ENCODE data around the gene BCL11B.
"Not testable (repeated sequence)": the region's sequence is repeated elsewhere in the genome, so short reads cannot be mapped to it uniquely, and the experiment has no call there.

BCL11B gene

DNA sequence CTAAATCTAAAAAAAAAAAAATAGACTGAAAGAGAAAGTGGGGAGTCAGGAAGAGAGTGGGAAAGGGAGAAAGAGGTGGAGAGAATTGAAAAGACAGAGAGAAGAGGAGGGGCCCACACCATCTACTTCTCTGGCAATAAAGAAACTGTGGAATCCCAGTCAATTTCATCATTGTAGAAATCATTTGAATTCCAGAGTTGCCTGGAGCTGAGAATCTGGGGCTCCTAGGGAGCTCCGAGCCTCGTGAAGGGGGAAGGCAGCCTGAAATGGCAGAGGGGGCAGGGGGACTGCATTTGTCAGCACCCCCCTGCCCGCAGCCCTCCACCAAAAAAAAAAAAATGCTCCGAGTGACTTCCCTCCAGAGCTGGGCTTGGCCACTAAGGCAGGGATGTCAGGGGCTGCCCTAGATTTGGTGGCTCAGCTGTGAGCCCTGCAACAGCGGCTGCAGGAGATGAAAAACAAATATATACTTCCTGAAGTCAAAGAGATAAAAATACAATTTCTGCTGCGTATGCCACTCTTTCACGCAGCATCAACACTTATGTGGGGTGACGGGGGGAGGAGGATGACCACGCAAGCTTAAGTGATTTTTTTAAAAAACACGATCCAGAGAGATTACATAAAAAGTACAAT is 80.5 kb downstream of the BCL11B start:
- H3K4me3 ChIP-seq (ENCODE audit: control insufficient read depth in 1 of 7, extremely low read depth in 1 of 7, insufficient read depth in 4 of 7, low read depth in 2 of 7, low read length in 6 of 7), result peak overlapping the region in 2 of 7 experiments; percentile 55 to 60
- POLR2A ChIA-PET, result no interaction called here

DNA sequence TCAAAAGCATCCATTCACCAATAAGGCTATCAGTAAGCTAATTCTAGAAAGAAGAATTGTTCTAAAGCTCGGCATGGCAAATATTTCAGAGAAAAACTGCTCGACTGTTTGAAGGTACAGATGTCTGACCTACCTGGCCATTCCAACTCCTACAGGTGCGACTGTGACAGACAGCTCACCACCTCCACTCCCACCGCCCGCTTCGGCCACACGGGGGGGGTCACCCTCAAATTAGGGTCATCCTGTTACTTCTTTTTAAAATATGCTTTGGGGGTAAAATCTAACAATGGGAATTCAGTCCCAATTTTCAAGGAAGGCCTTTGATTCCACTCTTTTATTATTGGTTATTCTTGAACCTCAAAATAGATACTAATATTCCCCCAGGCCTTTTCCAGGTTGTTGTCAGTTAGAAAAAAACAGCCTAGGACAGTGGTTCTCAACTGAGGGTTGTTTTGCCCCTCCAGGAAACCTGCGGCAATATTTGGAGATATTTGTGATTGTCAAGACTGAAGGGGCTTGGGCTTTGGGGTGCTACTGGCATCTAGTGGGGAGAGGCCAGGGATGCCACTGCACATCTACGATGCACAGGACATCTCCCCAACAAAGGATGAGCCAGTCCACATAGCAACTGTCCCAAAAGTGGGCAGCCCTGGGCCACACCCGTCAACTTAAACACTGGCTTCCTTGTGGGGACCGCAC is 81.2 kb downstream of the BCL11B start:
- CTCF ChIA-PET, result no interaction called here
- peaks cover 0 to 38% (median 6%) of the 10 kb centered on the region in 5 experiments for H3K27me3 ChIP-seq (replicated peaks in 2 of 5; ENCODE audit: control insufficient read depth in 4 of 5, insufficient read depth in 5 of 5, low read length in 4 of 5)
- no peaks in the 10 kb centered on the region for H3K9me3 ChIP-seq (ENCODE audit: control extremely low read depth in 1 of 5, control insufficient read depth in 4 of 5, insufficient read depth in 2 of 5, low read depth in 1 of 5, low read length in 4 of 5)
- WGBS (ENCODE audit: insufficient coverage), result 85% methylated on average over 7 of the region's 11 CpGs
- H3K4me3 ChIP-seq (ENCODE audit: control insufficient read depth in 1 of 7, extremely low read depth in 1 of 7, insufficient read depth in 4 of 7, low read depth in 2 of 7, low read length in 6 of 7), result no peak overlapping the region
- H3K27ac ChIP-seq (ENCODE audit: insufficient read depth in 1 of 2, low read depth in 1 of 2, low read length in 2 of 2, poor library complexity in 1 of 2, severe bottlenecking in 2 of 2), result no peak overlapping the region
- POLR2A ChIA-PET, result no interaction called here
- H3K4me1 ChIP-seq (ENCODE audit: control extremely low read depth in 1 of 4, control insufficient read depth in 4 of 4, insufficient read depth in 4 of 4, low read length in 3 of 4), result no peaks in the 10 kb centered on the region
- H3K36me3 ChIP-seq (ENCODE audit: control insufficient read depth in 4 of 4, insufficient read depth in 4 of 4, low read length in 3 of 4), result no peaks in the 10 kb centered on the region
- no peak for DNase-seq

More for the DNA sequence above, 80.5 kb downstream of the BCL11B start:
- H3K27me3 ChIP-seq (replicated peaks in 2 of 5; ENCODE audit: control insufficient read depth in 4 of 5, insufficient read depth in 5 of 5, low read length in 4 of 5), result peaks cover 0 to 36% (median 6%) of the 10 kb centered on the region in 5 experiments
- H3K36me3 ChIP-seq (ENCODE audit: control insufficient read depth in 4 of 4, insufficient read depth in 4 of 4, low read length in 3 of 4), result no peaks in the 10 kb centered on the region
- no peak overlapping the region for H3K27ac ChIP-seq (ENCODE audit: insufficient read depth in 1 of 2, low read depth in 1 of 2, low read length in 2 of 2, poor library complexity in 1 of 2, severe bottlenecking in 2 of 2)
- no peaks in the 10 kb centered on the region for H3K9me3 ChIP-seq (ENCODE audit: control extremely low read depth in 1 of 5, control insufficient read depth in 4 of 5, insufficient read depth in 2 of 5, low read depth in 1 of 5, low read length in 4 of 5)
- CTCF ChIA-PET, result no interaction called here
- WGBS (ENCODE audit: insufficient coverage), result 51% methylated on average over 8 of the region's 10 CpGs
- no peaks in the 10 kb centered on the region for H3K4me1 ChIP-seq (ENCODE audit: control extremely low read depth in 1 of 4, control insufficient read depth in 4 of 4, insufficient read depth in 4 of 4, low read length in 3 of 4)
- DNase-seq, result peak in 2 of 3 donors; percentile 4 to 10

DNA sequence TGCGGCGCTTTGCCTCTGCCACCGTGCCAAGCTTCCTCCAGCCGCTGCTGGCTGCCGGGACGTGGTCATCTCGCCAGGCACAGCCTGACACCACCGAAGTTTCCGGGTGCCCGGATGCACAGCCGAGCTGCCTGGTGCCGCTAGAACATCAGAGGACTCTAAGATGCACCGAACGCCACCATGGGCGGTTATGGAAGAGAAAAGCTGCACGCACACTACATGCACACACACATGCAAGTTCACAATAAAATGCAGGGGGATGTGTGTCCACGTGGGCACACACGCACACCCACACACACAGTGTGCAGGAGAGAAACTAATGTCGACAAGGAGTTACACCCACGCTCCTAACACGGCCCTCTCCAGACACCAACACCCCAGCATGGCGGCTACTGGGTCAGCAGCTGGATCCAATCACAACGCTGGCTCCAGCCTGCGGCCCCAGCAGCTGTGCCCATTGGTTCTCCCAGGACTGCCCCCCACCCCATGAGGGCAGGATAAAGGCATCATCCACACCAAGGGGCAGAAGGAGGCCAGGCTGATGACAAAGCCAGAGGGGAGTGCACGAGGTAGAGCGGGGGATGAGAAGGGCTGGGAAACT is 82.7 kb downstream of the BCL11B start:
- CTCF ChIA-PET, result no interaction called here
- Histone ChIP-seq H3K4me1 (ENCODE audit: control extremely low read depth in 1 of 4, control insufficient read depth in 4 of 4, insufficient read depth in 4 of 4, low read length in 3 of 4) (no peaks in the 10 kb centered on the region), H3K27ac (ENCODE audit: insufficient read depth in 1 of 2, low read depth in 1 of 2, low read length in 2 of 2, poor library complexity in 1 of 2, severe bottlenecking in 2 of 2) (no peak overlapping the region), H3K4me3 (ENCODE audit: control insufficient read depth in 1 of 7, extremely low read depth in 1 of 7, insufficient read depth in 4 of 7, low read depth in 2 of 7, low read length in 6 of 7) (no peak overlapping the region), H3K36me3 (ENCODE audit: control insufficient read depth in 4 of 4, insufficient read depth in 4 of 4, low read length in 3 of 4) (no peaks in the 10 kb centered on the region), H3K9me3 (ENCODE audit: control extremely low read depth in 1 of 5, control insufficient read depth in 4 of 5, insufficient read depth in 2 of 5, low read depth in 1 of 5, low read length in 4 of 5) (no peaks in the 10 kb centered on the region), H3K27me3 (replicated peaks in 2 of 5; ENCODE audit: control insufficient read depth in 4 of 5, insufficient read depth in 5 of 5, low read length in 4 of 5) (peaks cover 0 to 39% (median 6%) of the 10 kb centered on the region in 5 experiments)
- no peak for DNase-seq
- WGBS (ENCODE audit: insufficient coverage), result 95% methylated on average over 20 of the region's 26 CpGs
- POLR2A ChIA-PET, result no interaction called here

DNA sequence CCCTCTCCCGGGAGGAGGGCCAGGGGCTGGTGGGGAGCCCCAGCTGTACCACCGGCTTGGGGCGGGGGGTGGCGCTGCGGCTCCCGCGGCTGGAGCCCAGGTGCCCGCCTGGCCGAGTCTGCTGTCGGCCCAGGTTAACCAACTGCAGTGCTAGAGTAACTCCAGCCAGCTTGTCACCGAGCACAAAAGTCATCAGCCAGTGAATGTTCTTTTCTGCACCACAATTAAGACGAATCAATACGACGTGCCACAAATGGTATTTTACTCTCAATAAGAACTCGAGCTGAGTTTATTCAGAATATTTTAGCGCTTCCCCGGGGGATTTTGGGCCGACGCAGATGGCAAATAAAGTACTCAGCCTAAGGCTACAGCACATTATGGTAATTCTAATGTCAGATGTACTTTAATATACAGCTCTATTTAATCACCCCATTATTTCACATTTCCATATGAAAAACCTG is 83.2 kb downstream of the BCL11B start:
- 43% methylated on average over 18 of the region's 19 CpGs for WGBS (ENCODE audit: insufficient coverage)
- POLR2A ChIA-PET, result no interaction called here
- no peak overlapping the region for H3K4me3 ChIP-seq (ENCODE audit: control insufficient read depth in 1 of 7, extremely low read depth in 1 of 7, insufficient read depth in 4 of 7, low read depth in 2 of 7, low read length in 6 of 7)
- no peaks in the 10 kb centered on the region for H3K9me3 ChIP-seq (ENCODE audit: control extremely low read depth in 1 of 5, control insufficient read depth in 4 of 5, insufficient read depth in 2 of 5, low read depth in 1 of 5, low read length in 4 of 5)
- DNase-seq, result no peak
- H3K27me3 ChIP-seq (replicated peaks in 2 of 5; ENCODE audit: control insufficient read depth in 4 of 5, insufficient read depth in 5 of 5, low read length in 4 of 5), result peaks cover 0 to 42% (median 6%) of the 10 kb centered on the region in 5 experiments
- no peaks in the 10 kb centered on the region for H3K4me1 ChIP-seq (ENCODE audit: control extremely low read depth in 1 of 4, control insufficient read depth in 4 of 4, insufficient read depth in 4 of 4, low read length in 3 of 4)
- H3K27ac ChIP-seq (ENCODE audit: insufficient read depth in 1 of 2, low read depth in 1 of 2, low read length in 2 of 2, poor library complexity in 1 of 2, severe bottlenecking in 2 of 2), result no peak overlapping the region
- CTCF ChIA-PET, result no interaction called here
- H3K36me3 ChIP-seq (ENCODE audit: control insufficient read depth in 4 of 4, insufficient read depth in 4 of 4, low read length in 3 of 4), result no peaks in the 10 kb centered on the region

DNA sequence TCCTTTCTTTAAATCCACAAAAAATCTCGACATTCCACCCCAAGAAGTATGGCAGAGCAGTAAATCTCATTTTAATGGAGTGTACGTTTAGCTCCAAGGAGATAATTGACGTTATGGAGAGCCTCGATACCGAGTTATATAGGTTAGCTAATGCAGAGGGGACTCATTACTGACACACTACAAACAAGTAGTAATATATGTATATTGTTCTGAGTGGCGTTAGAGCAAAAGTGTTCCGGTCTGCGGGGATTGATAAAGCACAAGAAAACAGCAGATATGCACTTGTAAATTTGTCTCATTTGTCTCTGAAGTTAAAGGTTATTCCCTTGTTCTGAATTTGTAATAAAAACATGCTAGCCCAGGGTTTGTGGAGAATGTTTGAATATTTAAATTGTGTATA is 84.1 kb downstream of the BCL11B start:
- ChIA-PET CTCF (no interaction called here), POLR2A (no interaction called here)
- Histone ChIP-seq H3K4me1 (ENCODE audit: control extremely low read depth in 1 of 4, control insufficient read depth in 4 of 4, insufficient read depth in 4 of 4, low read length in 3 of 4) (no peaks in the 10 kb centered on the region), H3K27ac (ENCODE audit: insufficient read depth in 1 of 2, low read depth in 1 of 2, low read length in 2 of 2, poor library complexity in 1 of 2, severe bottlenecking in 2 of 2) (no peak overlapping the region), H3K36me3 (ENCODE audit: control insufficient read depth in 4 of 4, insufficient read depth in 4 of 4, low read length in 3 of 4) (no peaks in the 10 kb centered on the region), H3K9me3 (ENCODE audit: control extremely low read depth in 1 of 5, control insufficient read depth in 4 of 5, insufficient read depth in 2 of 5, low read depth in 1 of 5, low read length in 4 of 5) (no peaks in the 10 kb centered on the region), H3K4me3 (ENCODE audit: control insufficient read depth in 1 of 7, extremely low read depth in 1 of 7, insufficient read depth in 4 of 7, low read depth in 2 of 7, low read length in 6 of 7) (no peak overlapping the region), H3K27me3 (replicated peaks in 2 of 5; ENCODE audit: control insufficient read depth in 4 of 5, insufficient read depth in 5 of 5, low read length in 4 of 5) (peaks cover 0 to 44% (median 5%) of the 10 kb centered on the region in 5 experiments)
- WGBS (ENCODE audit: insufficient coverage), result 100% methylated on average over 2 of the region's 8 CpGs
- no peak for DNase-seq

DNA sequence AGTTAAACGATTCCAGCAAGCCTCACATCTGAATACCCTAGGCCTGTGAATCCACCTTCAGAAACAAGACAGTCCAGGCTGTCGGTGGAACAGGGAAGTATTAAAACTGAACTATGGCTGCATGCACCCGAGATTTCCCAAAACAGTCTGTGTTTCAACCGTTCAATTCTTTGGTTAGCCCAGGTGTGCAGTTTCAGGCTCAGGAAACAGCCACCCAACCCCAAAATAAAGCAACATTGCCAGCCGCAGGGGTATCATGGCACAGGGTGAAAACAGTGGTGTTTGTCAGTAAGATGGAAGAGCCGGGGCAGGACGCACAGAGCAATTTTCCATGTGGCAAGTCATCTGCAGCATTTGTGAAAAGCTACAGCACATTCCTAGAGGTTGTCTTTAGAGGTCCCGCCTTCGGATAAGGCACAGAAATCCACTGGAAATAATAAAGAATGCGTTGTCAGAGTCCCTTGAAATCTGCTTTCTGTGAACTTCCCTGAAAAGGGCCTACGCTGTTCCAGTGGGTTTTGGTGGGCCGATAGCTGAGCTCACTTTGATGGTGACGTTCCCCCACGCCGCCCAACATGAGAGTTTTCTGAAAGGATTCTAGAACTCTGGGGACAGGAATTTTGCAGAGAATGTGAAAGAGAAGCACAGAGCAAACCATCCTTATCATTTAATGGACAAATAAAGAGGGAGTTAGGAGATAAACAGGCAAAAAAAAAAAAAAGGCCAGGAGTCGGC is 84.9 kb downstream of the BCL11B start:
- H3K27me3 ChIP-seq (replicated peaks in 2 of 5; ENCODE audit: control insufficient read depth in 4 of 5, insufficient read depth in 5 of 5, low read length in 4 of 5), result peaks cover 0 to 40% (median 4%) of the 10 kb centered on the region in 5 experiments
- CTCF ChIA-PET, result no interaction called here
- H3K9me3 ChIP-seq (ENCODE audit: control extremely low read depth in 1 of 5, control insufficient read depth in 4 of 5, insufficient read depth in 2 of 5, low read depth in 1 of 5, low read length in 4 of 5), result no peaks in the 10 kb centered on the region
- POLR2A ChIA-PET, result no interaction called here
- H3K4me3 ChIP-seq (ENCODE audit: control insufficient read depth in 1 of 7, extremely low read depth in 1 of 7, insufficient read depth in 4 of 7, low read depth in 2 of 7, low read length in 6 of 7), result no peak overlapping the region
- no peak for DNase-seq
- H3K36me3 ChIP-seq (ENCODE audit: control insufficient read depth in 4 of 4, insufficient read depth in 4 of 4, low read length in 3 of 4), result no peaks in the 10 kb centered on the region
- H3K27ac ChIP-seq (ENCODE audit: insufficient read depth in 1 of 2, low read depth in 1 of 2, low read length in 2 of 2, poor library complexity in 1 of 2, severe bottlenecking in 2 of 2), result no peak overlapping the region
- no peaks in the 10 kb centered on the region for H3K4me1 ChIP-seq (ENCODE audit: control extremely low read depth in 1 of 4, control insufficient read depth in 4 of 4, insufficient read depth in 4 of 4, low read length in 3 of 4)
- WGBS (ENCODE audit: insufficient coverage), result 91% methylated on average over 15 of the region's 16 CpGs

DNA sequence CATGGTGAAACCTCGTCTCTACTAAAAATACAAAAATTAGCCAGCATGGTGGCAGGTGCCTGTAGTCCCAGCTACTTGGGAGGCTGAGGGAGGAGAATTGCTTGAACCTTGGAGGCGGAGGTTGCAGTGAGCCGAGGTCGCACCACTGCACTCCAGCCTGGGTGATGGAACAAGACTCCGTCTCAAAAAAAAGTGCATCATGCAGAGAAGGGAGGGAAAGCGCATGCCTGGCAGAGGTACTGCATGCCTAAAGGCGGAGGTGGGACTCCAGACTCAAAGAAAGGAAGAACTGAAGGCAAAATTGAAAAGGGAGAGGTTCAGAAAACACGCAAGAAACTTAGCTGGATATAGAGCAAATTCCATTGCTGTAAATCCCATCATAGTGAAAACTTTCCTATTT is 85.7 kb downstream of the BCL11B start:
- DNase-seq; CTCF ChIA-PET; H3K27ac ChIP-seq (ENCODE audit: insufficient read depth in 1 of 2, low read depth in 1 of 2, low read length in 2 of 2, poor library complexity in 1 of 2, severe bottlenecking in 2 of 2); H3K9me3 ChIP-seq (ENCODE audit: control extremely low read depth in 1 of 5, control insufficient read depth in 4 of 5, insufficient read depth in 2 of 5, low read depth in 1 of 5, low read length in 4 of 5); H3K4me3 ChIP-seq (ENCODE audit: control insufficient read depth in 1 of 7, extremely low read depth in 1 of 7, insufficient read depth in 4 of 7, low read depth in 2 of 7, low read length in 6 of 7); POLR2A ChIA-PET; H3K4me1 ChIP-seq (ENCODE audit: control extremely low read depth in 1 of 4, control insufficient read depth in 4 of 4, insufficient read depth in 4 of 4, low read length in 3 of 4); H3K36me3 ChIP-seq (ENCODE audit: control insufficient read depth in 4 of 4, insufficient read depth in 4 of 4, low read length in 3 of 4): not testable (repeated sequence)
- 96% methylated on average over 7 of the region's 8 CpGs for WGBS (ENCODE audit: insufficient coverage)
- H3K27me3 ChIP-seq (replicated peaks in 2 of 5; ENCODE audit: control insufficient read depth in 4 of 5, insufficient read depth in 5 of 5, low read length in 4 of 5), result peaks cover 0 to 32% (median 3%) of the 10 kb centered on the region in 5 experiments
